Panc1 (cell line): ENCODE measurements around the gene GALNT15. TPM values are rescaled to one million over a fixed set of nuclear protein-coding genes. Genes with fewer than 3 reads are reported as not detected.
A peak's percentile ranks its signal among the peaks of the same experiment; 100 is the strongest.

Experiments
- ATAC-seq: fragments of 200-7000 bp; cut with Tn5 transposase; 2 replicates; pipeline ENCODE4 v1.9.1; 2020; ENCODE audit warnings: mild to moderate bottlenecking, moderate library complexity
- BruUV-seq: library from RNA; stranded (reverse); fragments of 400-500 nt; replicated peaks from 2 replicates; lab custom pipeline; 2021; lab: Mats Ljungman, UMichigan
- CTCF ChIA-PET: fragments of 300-600 bp; sonication (Branson Sonifier 250); formaldehyde crosslinking; loops from one replicate; lab custom pipeline; 2022; ENCODE audit warnings: antibody characterized with exemption; lab: Charles Lee
- POLR2A ChIA-PET: fragments of 300-600 bp; sonication (Branson Sonifier 250); formaldehyde crosslinking; loops from one replicate; lab custom pipeline; 2022; ENCODE audit warnings: antibody characterized with exemption; lab: Charles Lee
- DNase-seq: peaks from one replicate; pipeline ENCODE4 v3.0.0-alpha.2; 2010; ENCODE audit warnings: low read depth, low spot score
- H3K27ac ChIP-seq: 2 replicates; pipeline ENCODE4 v1.5.1; 2011; ENCODE audit warnings: mild to moderate bottlenecking, low read length, inconsistent platforms
- H3K27me3 ChIP-seq: fragments of 200-500 bp; sonication (Bioruptor generic); 2 replicates; pipeline ENCODE4 v1.6.0; 2014; ENCODE audit warnings: low read length, inconsistent platforms; ENCODE audit not compliant: control insufficient read depth, insufficient read depth
- H3K36me3 ChIP-seq: fragments of 200-500 bp; sonication (Bioruptor generic); 2 replicates; pipeline ENCODE4 v1.5.1; 2014; ENCODE audit warnings: inconsistent platforms, mild to moderate bottlenecking, low read length, moderate library complexity; ENCODE audit not compliant: control insufficient read depth, insufficient read depth
- H3K4me1 ChIP-seq: 2 replicates; pipeline ENCODE4 v1.5.1; 2011; ENCODE audit warnings: inconsistent platforms, mild to moderate bottlenecking, low read length, moderate library complexity; ENCODE audit not compliant: control insufficient read depth, insufficient read depth
- H3K4me3 ChIP-seq, 2 experiments: 2 replicates each; pipeline ENCODE4 v1.5.1; 2011 to 2012; ENCODE audit warnings: low read depth in 2 of 2, low read length in 2 of 2, mild to moderate bottlenecking in 2 of 2, inconsistent platforms in 1 of 2, moderate library complexity in 1 of 2
- H3K9me3 ChIP-seq: fragments of 200-500 bp; sonication (Bioruptor generic); 2 replicates; pipeline ENCODE4 v1.5.1; 2014; ENCODE audit warnings: low read depth, mild to moderate bottlenecking, inconsistent platforms, low read length, moderate library complexity; ENCODE audit not compliant: control insufficient read depth, insufficient read depth
- CTCF ChIP-seq: fragments of 450-650 bp; IDR thresholded peaks from 2 replicates; pipeline ENCODE4 v1.5.1; 2017; ENCODE audit warnings: mild to moderate bottlenecking
- POLR2AphosphoS5 ChIP-seq: IDR thresholded peaks from 2 replicates; pipeline ENCODE4 v1.6.1; 2012; ENCODE audit warnings: mild to moderate bottlenecking, low read depth, low read length, moderate library complexity
- SIN3A ChIP-seq: IDR thresholded peaks from 2 replicates; pipeline ENCODE4 v1.6.1; 2012; ENCODE audit warnings: low read depth, mild to moderate bottlenecking, low read length, moderate library complexity, borderline replicate concordance; ENCODE audit not compliant: insufficient read depth
- TCF7L2 ChIP-seq: IDR thresholded peaks from 2 replicates; pipeline ENCODE4 v1.6.1; 2011; ENCODE audit warnings: mild to moderate bottlenecking, low read depth, low read length, inconsistent platforms
- in situ Hi-C: cut with HindIII; loops from 2 replicates; pipeline ENCODE4 v1.10.0; 2016; ENCODE audit warnings: low sequenced_read_pairs, low pct_unique_long_range_greater_than_20kb
- intact Hi-C: fragments of 100-400 bp; cut with micrococcal nuclease; formaldehyde crosslinking; loops from one replicate; pipeline ENCODE4 v1.10.0; 2022; ENCODE audit not compliant: unreplicated experiment
- total RNA-seq: library from RNA; stranded (reverse); gene quantifications from one replicate; pipeline ENCODE4 v1.2.1, GENCODE V29; 2021; ENCODE audit not compliant: unreplicated experiment
- TF ChIP-seq, protein P1 (sequence below), 2 experiments: IDR thresholded peaks; 2 replicates each; pipeline ENCODE4 v1.6.1; 2011 to 2012; ENCODE audit warnings: low read depth in 2 of 2, control low read depth in 1 of 2, low read length in 1 of 2, mild to moderate bottlenecking in 1 of 2, moderate library complexity in 1 of 2; ENCODE audit not compliant: insufficient read depth in 1 of 2

Gene GALNT15
- total RNA-seq, 1 experiment from 2014 or later: 0.10 TPM

DNA sequence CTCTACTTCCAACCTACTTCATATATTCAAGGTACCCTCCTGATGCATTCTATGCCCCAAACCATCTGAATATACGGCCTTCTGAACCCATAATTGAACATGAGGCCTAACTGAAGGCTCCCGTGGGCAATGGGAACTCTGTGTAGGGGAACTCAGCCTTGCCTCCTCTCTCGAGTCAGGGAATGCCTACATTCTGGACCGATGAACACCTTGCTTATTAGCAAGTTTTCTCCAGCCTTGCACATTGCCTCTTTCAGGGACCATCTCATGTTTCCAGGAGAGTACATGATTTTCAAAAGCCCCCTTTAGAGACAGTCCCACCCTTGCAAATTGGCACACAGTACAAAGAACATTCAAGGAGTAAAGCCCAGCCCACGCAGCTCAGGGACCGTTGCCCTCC, 26.3 kb upstream of the GALNT15 start:
- peak overlapping the region; percentile 34; the same call in 1 of the 2 replicates for H3K27ac ChIP-seq
- H3K36me3 ChIP-seq: no peaks in the 10 kb centered on the region
- H3K4me1 ChIP-seq: no peaks in the 10 kb centered on the region; the same call in 1 of the 2 replicates
- no peak overlapping the region for H3K4me3 ChIP-seq
- TF ChIP-seq CTCF (no peak), POLR2AphosphoS5 (no peak), SIN3A (no peak)
- TF ChIP-seq, protein P1, sequence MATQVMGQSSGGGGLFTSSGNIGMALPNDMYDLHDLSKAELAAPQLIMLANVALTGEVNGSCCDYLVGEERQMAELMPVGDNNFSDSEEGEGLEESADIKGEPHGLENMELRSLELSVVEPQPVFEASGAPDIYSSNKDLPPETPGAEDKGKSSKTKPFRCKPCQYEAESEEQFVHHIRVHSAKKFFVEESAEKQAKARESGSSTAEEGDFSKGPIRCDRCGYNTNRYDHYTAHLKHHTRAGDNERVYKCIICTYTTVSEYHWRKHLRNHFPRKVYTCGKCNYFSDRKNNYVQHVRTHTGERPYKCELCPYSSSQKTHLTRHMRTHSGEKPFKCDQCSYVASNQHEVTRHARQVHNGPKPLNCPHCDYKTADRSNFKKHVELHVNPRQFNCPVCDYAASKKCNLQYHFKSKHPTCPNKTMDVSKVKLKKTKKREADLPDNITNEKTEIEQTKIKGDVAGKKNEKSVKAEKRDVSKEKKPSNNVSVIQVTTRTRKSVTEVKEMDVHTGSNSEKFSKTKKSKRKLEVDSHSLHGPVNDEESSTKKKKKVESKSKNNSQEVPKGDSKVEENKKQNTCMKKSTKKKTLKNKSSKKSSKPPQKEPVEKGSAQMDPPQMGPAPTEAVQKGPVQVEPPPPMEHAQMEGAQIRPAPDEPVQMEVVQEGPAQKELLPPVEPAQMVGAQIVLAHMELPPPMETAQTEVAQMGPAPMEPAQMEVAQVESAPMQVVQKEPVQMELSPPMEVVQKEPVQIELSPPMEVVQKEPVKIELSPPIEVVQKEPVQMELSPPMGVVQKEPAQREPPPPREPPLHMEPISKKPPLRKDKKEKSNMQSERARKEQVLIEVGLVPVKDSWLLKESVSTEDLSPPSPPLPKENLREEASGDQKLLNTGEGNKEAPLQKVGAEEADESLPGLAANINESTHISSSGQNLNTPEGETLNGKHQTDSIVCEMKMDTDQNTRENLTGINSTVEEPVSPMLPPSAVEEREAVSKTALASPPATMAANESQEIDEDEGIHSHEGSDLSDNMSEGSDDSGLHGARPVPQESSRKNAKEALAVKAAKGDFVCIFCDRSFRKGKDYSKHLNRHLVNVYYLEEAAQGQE (IDR thresholded peaks at IDR 0.05; ENCODE audit: insufficient read depth in 1 of 2, low read depth in 2 of 2, low read length in 1 of 2): no peak
- intact Hi-C loops: no loop called here
- H3K9me3 ChIP-seq: no peaks in the 10 kb centered on the region
- DNase-seq (no peak), ATAC-seq (no peak)
- BruUV-seq: no TSS peak
- CTCF ChIA-PET: no interaction called here
- no peaks in the 10 kb centered on the region for H3K27me3 ChIP-seq
- POLR2A ChIA-PET: no interaction called here
- in situ Hi-C loops: no loop called here

DNA sequence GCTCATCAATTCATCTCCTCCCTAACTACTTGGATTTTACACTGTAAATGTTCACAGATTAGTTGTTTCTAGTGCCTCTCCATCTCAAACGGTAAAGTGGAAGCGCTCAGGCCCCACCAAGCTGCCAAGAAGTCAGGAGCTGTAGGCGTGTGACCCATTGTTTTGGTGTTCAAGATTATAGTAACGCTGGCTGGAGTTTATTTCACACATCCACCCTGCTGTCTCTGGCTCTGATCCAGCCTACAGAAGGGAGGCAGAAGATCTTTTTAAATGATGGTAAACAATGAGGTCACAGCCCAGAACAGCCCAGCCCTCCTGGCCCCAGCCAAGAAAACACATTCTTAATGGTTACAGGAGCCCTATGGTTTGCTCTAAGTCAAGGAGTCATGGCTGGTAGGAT, 25.7 kb upstream of the GALNT15 start:
- Histone ChIP-seq H3K27me3 (no peaks in the 10 kb centered on the region), H3K9me3 (no peaks in the 10 kb centered on the region), H3K4me3 (no peak overlapping the region), H3K27ac (peak overlapping the region; percentile 34; the same call in 1 of the 2 replicates), H3K4me1 (no peaks in the 10 kb centered on the region; the same call in 1 of the 2 replicates), H3K36me3 (no peaks in the 10 kb centered on the region)
- no peak for TF ChIP-seq SIN3A
- no peak for TF ChIP-seq CTCF
- TF ChIP-seq TCF7L2: no peak
- TF ChIP-seq POLR2AphosphoS5: no peak
- TF ChIP-seq, protein P1 (IDR thresholded peaks at IDR 0.05; ENCODE audit: insufficient read depth in 1 of 2, low read depth in 2 of 2, low read length in 1 of 2): no peak
- DNase-seq (no peak), ATAC-seq (no peak)
- ChIA-PET CTCF (no interaction called here), POLR2A (no interaction called here)
- BruUV-seq: no TSS peak
- in situ Hi-C loops (no loop called here), intact Hi-C loops (no loop called here)
